Right lobe of liver (tissue), 6 donors: ENCODE results near the gene TSPAN9. TPM values are rescaled to one million over a fixed set of nuclear protein-coding genes. Genes with fewer than 3 reads are reported as not detected.

Experiments used
- ATAC-seq, 4 donors: fragments of 200-7000 bp; cut with Tn5 transposase; one replicate each; pipeline ENCODE4 v1.9.1; 2020; ENCODE audit warnings: mild to moderate bottlenecking in 4 of 4, moderate library complexity in 4 of 4
- DNase-seq, 3 donors: peaks; one replicate each; pipeline ENCODE4 v3.0.0-alpha.2; 2020
- H3K27ac ChIP-seq, 3 donors: fragments of 200-600 bp; one replicate each; pipeline ENCODE4 v1.8.0; 2022
- H3K27me3 ChIP-seq, 2 donors: fragments of 200-600 bp; one replicate each; pipeline ENCODE4 v1.8.0; 2022
- H3K36me3 ChIP-seq, 4 donors: fragments of 200-600 bp; sonication (generic) in 1 of 4; one replicate each; pipeline versions ENCODE4 v1.5.1 to v1.8.0; 2017 to 2022; ENCODE audit warnings: control low read depth in 1 of 4
- H3K4me1 ChIP-seq, 4 donors: fragments of 200-600 bp; sonication (generic) in 1 of 4; one replicate each; pipeline versions ENCODE4 v1.5.1 to v1.8.0; 2017 to 2022; ENCODE audit warnings: control low read depth in 1 of 4
- H3K4me3 ChIP-seq, 3 donors: fragments of 200-600 bp; one replicate each; pipeline ENCODE4 v1.8.0; 2022
- H3K9me3 ChIP-seq, 4 donors: fragments of 200-600 bp; sonication (generic) in 1 of 4; one replicate each; pipeline versions ENCODE4 v1.5.1 to v1.8.0; 2017 to 2022; ENCODE audit warnings: control low read depth in 1 of 4
- POLR2A ChIP-seq: fragments of 450-650 bp; IDR thresholded peaks from one replicate; pipeline ENCODE4 v1.6.1; 2017; ENCODE audit warnings: antibody characterized with exemption, mild to moderate bottlenecking
- WGBS: methylation state at CpG from one replicate; pipeline ENCODE4 v1.1.6; 2018; ENCODE audit warnings: low coverage, low lambda C conversion rate; ENCODE audit not compliant: insufficient coverage; ENCODE audit errors: missing lambda C conversion rate; 5-methylcytosine and 5-hydroxymethylcytosine counted together
- intact Hi-C, 2 donors: fragments of 100-400 bp; cut with DNase I; formaldehyde crosslinking; loops; one replicate each; pipeline versions ENCODE4 v1.11.2 to v1.14.1; 2022
- total RNA-seq, 6 experiments: library from RNA; depleted of rRNA in 2 of 6; stranded (reverse); fragments of >200 nt in 2 of 6; fragmentation: NEBNext Ultra II Directional in 3 of 6; extraction: Animal tissue kit (Norgen Biotek cat#: 25700) in 3 of 6; gene quantifications; one replicate each; pipeline versions ENCODE4 v1.1.0 to v1.2.4, GENCODE V29; 2016 to 2023
- TF ChIP-seq, protein P1 (sequence below), 4 donors: fragments of 200-600 bp in 3 of 4; fragments of 450-650 bp in 1 of 4; IDR thresholded peaks; one replicate each; pipeline versions ENCODE4 v1.5.1 to v1.8.0; 2016 to 2022; ENCODE audit warnings: antibody characterized with exemption in 4 of 4, mild to moderate bottlenecking in 2 of 4
- donor health status: DM: no; HTN: yes; CAD: no.
- donor health status: DM: no; HTN: no; CAD: no.
- donor health status: DM: no; HTN: no; CAD: no.
- donor health status: DM: no; HTN: yes; CAD: no.
- donor health status: DM: no; HTN: yes; CAD: no.

The TSPAN9 gene
- total RNA-seq, 6 experiments from 2014 or later, result 23.7 to 53.2 (median 39.8) TPM

GRCh38 chr12:3043406-3043805 lies 33.8 kb upstream of the TSPAN9 start:
- Histone ChIP-seq H3K27me3 (no peaks in the 10 kb centered on the region), H3K27ac (no peak overlapping the region), H3K36me3 (no peaks in the 10 kb centered on the region), H3K4me1 (no peaks in the 10 kb centered on the region), H3K4me3 (no peak overlapping the region), H3K9me3 (no peaks in the 10 kb centered on the region)
- TF ChIP-seq, protein P1, sequence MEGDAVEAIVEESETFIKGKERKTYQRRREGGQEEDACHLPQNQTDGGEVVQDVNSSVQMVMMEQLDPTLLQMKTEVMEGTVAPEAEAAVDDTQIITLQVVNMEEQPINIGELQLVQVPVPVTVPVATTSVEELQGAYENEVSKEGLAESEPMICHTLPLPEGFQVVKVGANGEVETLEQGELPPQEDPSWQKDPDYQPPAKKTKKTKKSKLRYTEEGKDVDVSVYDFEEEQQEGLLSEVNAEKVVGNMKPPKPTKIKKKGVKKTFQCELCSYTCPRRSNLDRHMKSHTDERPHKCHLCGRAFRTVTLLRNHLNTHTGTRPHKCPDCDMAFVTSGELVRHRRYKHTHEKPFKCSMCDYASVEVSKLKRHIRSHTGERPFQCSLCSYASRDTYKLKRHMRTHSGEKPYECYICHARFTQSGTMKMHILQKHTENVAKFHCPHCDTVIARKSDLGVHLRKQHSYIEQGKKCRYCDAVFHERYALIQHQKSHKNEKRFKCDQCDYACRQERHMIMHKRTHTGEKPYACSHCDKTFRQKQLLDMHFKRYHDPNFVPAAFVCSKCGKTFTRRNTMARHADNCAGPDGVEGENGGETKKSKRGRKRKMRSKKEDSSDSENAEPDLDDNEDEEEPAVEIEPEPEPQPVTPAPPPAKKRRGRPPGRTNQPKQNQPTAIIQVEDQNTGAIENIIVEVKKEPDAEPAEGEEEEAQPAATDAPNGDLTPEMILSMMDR (IDR thresholded peaks at IDR 0.05), result no peak
- TF ChIP-seq POLR2A, result no peak
- intact Hi-C loops, result no loop called here
- DNase-seq (no peak), ATAC-seq (no peak)
- 82% methylated on average over 7 of the region's 7 CpGs for WGBS

GRCh38 chr12:3044141-3044630 lies 33.0 kb upstream of the TSPAN9 start:
- Histone ChIP-seq H3K27me3 (no peaks in the 10 kb centered on the region), H3K9me3 (no peaks in the 10 kb centered on the region), H3K36me3 (no peaks in the 10 kb centered on the region), H3K27ac (no peak overlapping the region), H3K4me1 (no peaks in the 10 kb centered on the region), H3K4me3 (no peak overlapping the region)
- intact Hi-C loops, result no loop called here
- no peak for ATAC-seq
- TF ChIP-seq, protein P1 (IDR thresholded peaks at IDR 0.05), result no peak
- no peak for DNase-seq
- 67% methylated on average over 2 of the region's 8 CpGs for WGBS

DNA sequence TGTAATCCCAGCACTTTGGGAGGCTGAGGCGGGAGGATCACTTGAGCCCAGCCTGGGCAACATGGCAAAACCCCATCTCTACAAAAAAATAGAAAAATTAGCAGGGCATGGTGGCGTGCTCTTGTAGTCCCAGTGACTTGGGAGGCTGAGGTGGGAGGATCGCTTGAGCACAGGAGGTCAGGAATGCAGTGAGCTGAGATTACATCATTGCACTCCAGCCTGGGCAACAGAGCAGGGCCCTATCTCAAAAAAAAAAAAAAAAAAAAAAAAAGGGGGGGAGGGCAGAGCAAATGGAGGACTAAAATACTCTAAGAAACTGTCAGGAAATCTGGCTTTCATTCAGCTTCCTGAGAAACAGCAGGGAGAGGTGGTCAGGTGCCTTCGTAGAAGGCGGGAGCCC lies 31.7 kb upstream of the TSPAN9 start:
- ATAC-seq (no peak), DNase-seq (no peak)
- intact Hi-C loops, result no loop called here
- WGBS, result 88% methylated on average over 5 of the region's 5 CpGs
- Histone ChIP-seq H3K27ac (no peak overlapping the region), H3K4me3 (no peak overlapping the region), H3K4me1 (no peaks in the 10 kb centered on the region), H3K9me3 (no peaks in the 10 kb centered on the region), H3K27me3 (no peaks in the 10 kb centered on the region), H3K36me3 (no peaks in the 10 kb centered on the region)
- no peak for TF ChIP-seq POLR2A
- TF ChIP-seq, protein P1 (IDR thresholded peaks at IDR 0.05), result no peak

DNA sequence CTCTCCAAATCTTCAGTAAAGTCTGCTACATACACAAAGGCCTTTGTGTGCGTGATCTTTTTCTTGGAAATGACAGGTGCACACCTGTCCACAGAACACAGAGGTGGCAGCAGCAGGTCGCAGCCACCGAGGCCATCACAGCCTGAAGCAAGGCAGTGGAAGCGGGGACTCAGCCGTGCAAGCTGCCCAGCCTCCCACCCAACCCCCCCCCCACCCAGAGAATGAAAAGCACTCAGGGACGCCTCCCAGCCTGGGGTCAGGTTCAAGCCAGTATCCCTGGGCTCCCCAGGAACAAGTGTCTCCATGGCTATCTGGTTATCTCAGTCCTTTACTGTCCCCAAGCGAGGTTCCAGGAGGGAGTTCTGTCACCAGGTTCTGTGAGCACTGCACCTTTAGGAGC lies 31.2 kb upstream of the TSPAN9 start:
- no peaks in the 10 kb centered on the region for H3K4me1 ChIP-seq
- H3K27ac ChIP-seq, result no peak overlapping the region
- WGBS, result 64% methylated on average over 2 of the region's 7 CpGs
- no peaks in the 10 kb centered on the region for H3K27me3 ChIP-seq
- H3K4me3 ChIP-seq, result no peak overlapping the region
- no peaks in the 10 kb centered on the region for H3K9me3 ChIP-seq
- intact Hi-C loops, result no loop called here
- TF ChIP-seq, protein P1 (IDR thresholded peaks at IDR 0.05), result no peak
- no peak for TF ChIP-seq POLR2A
- DNase-seq, result no peak
- no peak for ATAC-seq
- H3K36me3 ChIP-seq, result no peaks in the 10 kb centered on the region
